HK-2 (cell line): ENCODE measurements around the gene P2RY6.
A peak's percentile ranks its signal among the peaks of the same experiment; 100 is the strongest.

Experiments used
- DNase-seq: peaks from one replicate; pipeline ENCODE4 v3.0.0-alpha.2; 2018; ENCODE audit not compliant: unreplicated experiment

The P2RY6 gene

GRCh38 chr11:73334384-73335203 lies 62.5 kb downstream of the P2RY6 start:
- DNase-seq = peak; percentile 79

- DNase-seq = peak; percentile 86
Measured at GRCh38 chr11:73335204-73335923, 63.2 kb downstream of the P2RY6 start.

- DNase-seq = no peak
Measured at GRCh38 chr11:73337846-73338245, 65.7 kb downstream of the P2RY6 start.

- no peak for DNase-seq
Measured at GRCh38 chr11:73338279-73338678, 66.1 kb downstream of the P2RY6 start.

- no peak for DNase-seq
Measured at GRCh38 chr11:73340164-73340563, 68.0 kb downstream of the P2RY6 start.

- DNase-seq = no peak
Measured at GRCh38 chr11:73342633-73343032, 70.5 kb downstream of the P2RY6 start.

- DNase-seq = no peak
Measured at GRCh38 chr11:73343076-73343873, 71.1 kb downstream of the P2RY6 start.

GRCh38 chr11:73344191-73344607 lies 72.1 kb downstream of the P2RY6 start:
- DNase-seq = no peak

- DNase-seq = no peak
Measured at GRCh38 chr11:73345481-73346160, 73.5 kb downstream of the P2RY6 start.

GRCh38 chr11:73346186-73346935 lies 74.2 kb downstream of the P2RY6 start:
- no peak for DNase-seq

- no peak for DNase-seq
Measured at GRCh38 chr11:73347067-73347466, 74.9 kb downstream of the P2RY6 start.
